Osteoblast (primary cell): ENCODE results near the gene VEGFC. TPM values are rescaled to one million over a fixed set of nuclear protein-coding genes. Genes with fewer than 3 reads are reported as not detected.

Experiments used
- DNase-seq: peaks from one replicate; pipeline ENCODE4 v3.0.0; 2011; ENCODE audit warnings: low spot score, mixed read lengths; ENCODE audit not compliant: insufficient read length; ENCODE audit errors: missing footprints
- H2AFZ ChIP-seq: 2 replicates; pipeline ENCODE4 v1.6.0; 2011; ENCODE audit warnings: mild to moderate bottlenecking, low read length
- H3K27ac ChIP-seq: 2 replicates; pipeline ENCODE4 v1.5.1; 2011; ENCODE audit warnings: mild to moderate bottlenecking, low read depth, low read length, moderate library complexity
- H3K27me3 ChIP-seq: 2 replicates; pipeline ENCODE4 v1.6.0; 2012; ENCODE audit warnings: mild to moderate bottlenecking, control low read depth, inconsistent platforms, low read length, moderate library complexity; ENCODE audit not compliant: insufficient read depth
- H3K36me3 ChIP-seq: 2 replicates; pipeline ENCODE4 v1.5.1; 2011; ENCODE audit warnings: mild to moderate bottlenecking, low read length, control low read depth, moderate library complexity; ENCODE audit not compliant: insufficient read depth
- H3K4me1 ChIP-seq: 2 replicates; pipeline ENCODE4 v1.5.1; 2011; ENCODE audit warnings: mild to moderate bottlenecking, low read length, control low read depth, moderate library complexity; ENCODE audit not compliant: insufficient read depth
- H3K4me2 ChIP-seq: 2 replicates; pipeline ENCODE4 v1.6.0; 2011; ENCODE audit warnings: mild to moderate bottlenecking, low read length; ENCODE audit not compliant: insufficient read depth
- H3K4me3 ChIP-seq: fragments of 200-600 bp; sonication (generic); 3 replicates; pipeline ENCODE4 v1.5.1; 2012; ENCODE audit warnings: mild to moderate bottlenecking, low read length, inconsistent platforms; ENCODE audit not compliant: insufficient read depth
- H3K79me2 ChIP-seq: 2 replicates; pipeline ENCODE4 v1.6.0; 2012; ENCODE audit warnings: mild to moderate bottlenecking, low read length, control low read depth, inconsistent platforms; ENCODE audit not compliant: insufficient read depth
- H3K9me3 ChIP-seq: 2 replicates; pipeline ENCODE4 v1.5.1; 2011; ENCODE audit warnings: low read depth, low read length, control low read depth
- H4K20me1 ChIP-seq: 2 replicates; pipeline ENCODE4 v1.6.0; 2012; ENCODE audit warnings: mild to moderate bottlenecking, low read length, control low read depth; ENCODE audit not compliant: insufficient read depth
- total RNA-seq: library from RNA; depleted of rRNA; stranded (reverse); fragments of >200 nt; gene quantifications from 2 replicates; pipeline ENCODE4 v1.2.3, GENCODE V29; 2012
- TF ChIP-seq, protein P1 (sequence below): IDR thresholded peaks from 2 replicates; pipeline ENCODE4 v1.5.1; 2011; ENCODE audit warnings: mild to moderate bottlenecking, low read depth, low read length, moderate library complexity; ENCODE audit errors: extremely low read depth

Gene VEGFC
- total RNA-seq, 1 donor: 55.4 TPM

DNA sequence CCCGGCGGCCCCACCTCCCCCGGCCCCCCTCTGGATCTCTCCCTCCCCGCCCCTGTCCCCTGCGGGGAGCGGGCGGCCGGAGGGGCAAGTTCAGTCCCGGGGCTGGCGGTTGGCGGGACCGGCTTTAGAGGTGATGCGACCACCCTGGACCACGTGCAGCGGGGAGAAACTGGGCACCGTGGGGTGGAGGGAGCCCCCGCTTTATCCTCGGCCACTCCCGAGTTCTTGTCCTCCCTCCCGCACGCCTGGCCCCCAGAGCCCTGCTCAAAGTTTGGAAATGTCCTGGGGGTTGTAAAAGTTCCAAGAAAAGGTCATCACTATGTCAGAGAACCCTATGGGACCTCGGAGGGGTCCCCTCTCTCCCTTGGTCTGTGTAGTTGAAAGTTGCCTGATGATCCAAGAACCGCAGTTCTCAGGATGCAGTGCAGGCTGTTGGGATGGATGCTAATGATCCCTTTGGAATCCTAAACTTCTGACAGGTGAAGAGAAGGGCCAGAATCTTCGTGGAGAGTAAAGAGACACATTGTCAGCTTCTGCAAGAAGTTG is 411 bp upstream of the VEGFC start:
- DNase-seq: no peak
- Histone ChIP-seq H3K36me3 (peaks cover 9% of the 10 kb centered on the region), H3K4me1 (peaks cover 40% of the 10 kb centered on the region), H3K27me3 (no peaks in the 10 kb centered on the region), H4K20me1 (peaks cover 8% of the 10 kb centered on the region), H3K27ac (peak overlapping the region; percentile 94), H2AFZ (peak overlapping the region; percentile 15), H3K9me3 (no peaks in the 10 kb centered on the region), H3K4me2 (peak overlapping the region; percentile 82), H3K4me3 (peak overlapping the region; percentile 69), H3K79me2 (peaks cover 52% of the 10 kb centered on the region)
- TF ChIP-seq, protein P1, sequence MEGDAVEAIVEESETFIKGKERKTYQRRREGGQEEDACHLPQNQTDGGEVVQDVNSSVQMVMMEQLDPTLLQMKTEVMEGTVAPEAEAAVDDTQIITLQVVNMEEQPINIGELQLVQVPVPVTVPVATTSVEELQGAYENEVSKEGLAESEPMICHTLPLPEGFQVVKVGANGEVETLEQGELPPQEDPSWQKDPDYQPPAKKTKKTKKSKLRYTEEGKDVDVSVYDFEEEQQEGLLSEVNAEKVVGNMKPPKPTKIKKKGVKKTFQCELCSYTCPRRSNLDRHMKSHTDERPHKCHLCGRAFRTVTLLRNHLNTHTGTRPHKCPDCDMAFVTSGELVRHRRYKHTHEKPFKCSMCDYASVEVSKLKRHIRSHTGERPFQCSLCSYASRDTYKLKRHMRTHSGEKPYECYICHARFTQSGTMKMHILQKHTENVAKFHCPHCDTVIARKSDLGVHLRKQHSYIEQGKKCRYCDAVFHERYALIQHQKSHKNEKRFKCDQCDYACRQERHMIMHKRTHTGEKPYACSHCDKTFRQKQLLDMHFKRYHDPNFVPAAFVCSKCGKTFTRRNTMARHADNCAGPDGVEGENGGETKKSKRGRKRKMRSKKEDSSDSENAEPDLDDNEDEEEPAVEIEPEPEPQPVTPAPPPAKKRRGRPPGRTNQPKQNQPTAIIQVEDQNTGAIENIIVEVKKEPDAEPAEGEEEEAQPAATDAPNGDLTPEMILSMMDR: no peak

DNA sequence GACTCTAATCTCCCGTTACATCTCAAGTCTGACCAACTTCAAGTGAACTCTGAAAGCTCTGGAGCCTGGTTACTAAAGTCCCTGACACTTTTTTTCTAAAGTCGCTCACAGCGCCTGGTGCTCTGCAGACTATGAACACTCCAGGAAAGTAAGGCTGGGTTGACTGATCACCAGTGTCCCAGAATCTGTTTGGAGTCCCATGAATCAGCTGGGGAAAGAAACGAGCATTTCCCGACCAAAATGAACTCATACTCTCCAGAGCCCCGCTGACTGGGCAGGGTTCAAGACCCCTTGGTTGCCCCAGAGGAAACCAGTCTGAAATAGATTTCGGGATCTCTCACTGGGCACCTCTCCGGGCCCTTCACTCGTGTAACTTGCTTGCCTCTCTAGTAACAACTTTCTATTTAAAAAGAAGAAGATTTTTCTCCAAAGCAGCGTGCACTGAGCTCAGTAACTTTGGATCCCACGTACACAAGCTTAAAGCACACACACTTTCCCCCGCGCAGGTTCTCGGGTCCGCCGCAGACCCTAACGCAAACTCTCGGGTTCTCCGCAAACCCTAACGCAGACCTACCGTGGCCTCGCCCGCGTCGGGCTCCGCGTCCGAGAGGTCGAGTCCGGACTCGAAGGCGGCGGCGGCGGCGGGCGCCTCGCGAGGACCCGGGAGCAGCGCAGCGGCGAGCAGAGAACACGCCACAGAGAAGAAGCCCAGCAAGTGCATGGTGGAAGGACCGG is 964 bp downstream of the VEGFC start:
- TF ChIP-seq, protein P1: no peak
- Histone ChIP-seq H2AFZ (no peak overlapping the region), H3K79me2 (peaks cover 66% of the 10 kb centered on the region), H4K20me1 (peaks cover 9% of the 10 kb centered on the region), H3K4me1 (peaks cover 52% of the 10 kb centered on the region), H3K4me3 (peak overlapping the region; percentile 94), H3K36me3 (peaks cover 14% of the 10 kb centered on the region), H3K9me3 (no peaks in the 10 kb centered on the region), H3K27me3 (no peaks in the 10 kb centered on the region), H3K4me2 (peak overlapping the region; percentile 95), H3K27ac (peak overlapping the region; percentile 97)
- DNase-seq: peak; percentile 39

DNA sequence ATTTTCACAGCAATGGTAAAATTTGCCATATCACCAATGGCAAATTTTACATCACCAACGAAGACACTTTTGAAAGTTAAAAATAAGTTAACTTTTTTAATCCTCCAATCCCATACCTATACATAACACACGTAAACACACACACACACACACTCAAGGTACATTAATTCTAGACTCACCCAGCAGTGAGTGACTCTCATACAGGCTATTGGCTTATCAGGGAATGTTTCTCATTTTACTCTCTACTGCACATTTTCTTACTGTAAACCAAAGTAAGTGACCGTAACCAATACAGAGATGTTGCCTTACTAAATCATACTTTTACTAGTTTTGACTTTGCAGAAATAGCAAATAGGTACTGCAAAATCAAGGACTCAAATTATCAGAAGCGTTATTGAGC is 2.3 kb downstream of the VEGFC start:
- Histone ChIP-seq H3K9me3 (no peaks in the 10 kb centered on the region), H3K27ac (peak overlapping the region; percentile 97), H3K36me3 (peaks cover 18% of the 10 kb centered on the region), H4K20me1 (peaks cover 12% of the 10 kb centered on the region), H3K79me2 (peaks cover 76% of the 10 kb centered on the region), H3K4me2 (peak overlapping the region; percentile 95), H2AFZ (no peak overlapping the region), H3K4me1 (peaks cover 65% of the 10 kb centered on the region), H3K27me3 (no peaks in the 10 kb centered on the region), H3K4me3 (peak overlapping the region; percentile 94)
- TF ChIP-seq, protein P1: no peak
- peak; percentile 76 for DNase-seq

DNA sequence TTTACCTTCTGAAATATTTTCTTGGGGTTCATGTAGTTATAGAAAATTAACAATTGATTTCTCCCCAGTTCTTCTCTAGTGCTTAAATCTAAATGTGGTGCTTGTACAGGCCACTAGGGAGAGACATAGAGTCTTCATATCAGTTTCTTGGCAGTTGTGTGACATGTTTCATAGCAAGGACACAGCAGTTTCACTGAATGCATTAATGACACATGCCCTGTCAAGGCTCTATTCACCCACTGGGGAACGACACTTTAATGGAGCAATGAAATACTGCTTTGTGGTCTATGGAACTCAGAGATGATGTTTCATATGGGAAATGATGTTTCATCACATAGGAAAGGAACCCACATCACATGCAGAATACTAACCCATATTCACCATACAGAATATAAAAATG is 2.8 kb downstream of the VEGFC start:
- peaks cover 65% of the 10 kb centered on the region for H3K4me1 ChIP-seq
- no peak overlapping the region for H2AFZ ChIP-seq

More for the DNA sequence above, 2.8 kb downstream of the VEGFC start:
- DNase-seq: peak; percentile 92
- Histone ChIP-seq H3K27me3 (no peaks in the 10 kb centered on the region), H4K20me1 (peaks cover 15% of the 10 kb centered on the region), H3K36me3 (peaks cover 18% of the 10 kb centered on the region), H3K9me3 (no peaks in the 10 kb centered on the region), H3K79me2 (peaks cover 79% of the 10 kb centered on the region), H3K4me2 (peak overlapping the region; percentile 95), H3K27ac (peak overlapping the region; percentile 97), H3K4me3 (peak overlapping the region; percentile 94)
- TF ChIP-seq, protein P1: peak; percentile 76
